SK-N-MC (cell line): ENCODE results near the gene MRPS17.

Experiments
- EZH2 ChIP-seq: fragments of 200-600 bp; sonication (generic); IDR thresholded peaks from one replicate; pipeline ENCODE4 v1.6.1; 2017; ENCODE audit warnings: antibody characterized with exemption
- POLR2AphosphoS5 ChIP-seq: IDR thresholded peaks from 2 replicates; pipeline ENCODE4 v1.6.1; 2012; ENCODE audit warnings: mild to moderate bottlenecking, low read depth, low read length, borderline replicate concordance

- TF ChIP-seq EZH2 (no peak), POLR2AphosphoS5 (no peak)
These were observed 20.1 kb upstream of the MRPS17 start for GRCh38 chr7:55931421-55932151.
